Neural crest cell (in vitro differentiated cells): Measurements from ENCODE around the gene OCIAD1. TPM values are rescaled to one million over a fixed set of nuclear protein-coding genes. Genes with fewer than 3 reads are reported as not detected.
"Not testable (repeated sequence)": the region's sequence is repeated elsewhere in the genome, so short reads cannot be mapped to it uniquely, and the experiment has no call there.

Source experiments
- DNase-seq: peaks from one replicate; pipeline ENCODE4 v3.0.0; 2021; ENCODE audit warnings: low read depth, mixed read lengths, low spot score
- H3K27ac Mint-ChIP-seq: one replicate; pipeline ENCODE4 v1.8.0; 2021; ENCODE audit warnings: mild to moderate bottlenecking, mixed read lengths; ENCODE audit not compliant: unreplicated experiment
- H3K27me3 Mint-ChIP-seq: 2 replicates; pipeline ENCODE4 v1.8.0; 2021; ENCODE audit warnings: low read depth, mild to moderate bottlenecking, mixed read lengths
- H3K36me3 Mint-ChIP-seq: 2 replicates; pipeline ENCODE4 v1.8.0; 2021; ENCODE audit warnings: low read depth, mild to moderate bottlenecking, mixed read lengths
- H3K4me1 Mint-ChIP-seq: 2 replicates; pipeline ENCODE4 v1.8.0; 2021; ENCODE audit warnings: mixed read lengths
- H3K4me3 Mint-ChIP-seq: one replicate; pipeline ENCODE4 v1.8.0; 2021; ENCODE audit warnings: mild to moderate bottlenecking, mixed read lengths
- H3K9me3 Mint-ChIP-seq: 2 replicates; pipeline ENCODE4 v1.8.0; 2021; ENCODE audit warnings: mixed read lengths
- CTCF ChIP-seq: fragments of 200-600 bp; sonication (generic); conservative IDR thresholded peaks from 2 replicates; pipeline ENCODE4 v1.5.0; 2021; ENCODE audit warnings: antibody characterized with exemption, mild to moderate bottlenecking
- total RNA-seq: library from RNA; stranded (reverse); gene quantifications from 2 replicates; pipeline ENCODE4 v1.2.1, GENCODE V29; 2021

Gene OCIAD1
- total RNA-seq, 1 donor from 2014 or later, result 129 TPM

- H3K36me3 Mint-ChIP-seq, result peaks cover 28% of the 10 kb centered on the region
Observed at GRCh38 chr4:48844843-48845242, 14.0 kb downstream of the OCIAD1 start.

GRCh38 chr4:48848799-48849198, 17.9 kb downstream of the OCIAD1 start:
- not testable (repeated sequence) for H3K27ac Mint-ChIP-seq, H3K4me3 Mint-ChIP-seq
- peaks cover 32% of the 10 kb centered on the region for H3K36me3 Mint-ChIP-seq

More at GRCh38 chr4:48844843-48845242, 14.0 kb downstream of the OCIAD1 start:
- H3K27ac Mint-ChIP-seq, result no peak overlapping the region
- H3K4me1 Mint-ChIP-seq, result no peaks in the 10 kb centered on the region
- H3K9me3 Mint-ChIP-seq, result no peaks in the 10 kb centered on the region
- no peak for DNase-seq
- no peak overlapping the region for H3K4me3 Mint-ChIP-seq
- TF ChIP-seq CTCF, result no peak
- H3K27me3 Mint-ChIP-seq, result no peaks in the 10 kb centered on the region

GRCh38 chr4:48851651-48852050, 20.8 kb downstream of the OCIAD1 start:
- Mint-ChIP-seq H3K27ac (no peak overlapping the region), H3K27me3 (no peaks in the 10 kb centered on the region), H3K4me3 (no peak overlapping the region), H3K9me3 (no peaks in the 10 kb centered on the region), H3K4me1 (no peaks in the 10 kb centered on the region), H3K36me3 (peaks cover 22% of the 10 kb centered on the region)
- TF ChIP-seq CTCF, result no peak
- no peak for DNase-seq

More at GRCh38 chr4:48848799-48849198, 17.9 kb downstream of the OCIAD1 start:
- not testable (repeated sequence) for H3K27me3 Mint-ChIP-seq, DNase-seq, H3K9me3 Mint-ChIP-seq, H3K4me1 Mint-ChIP-seq

- peaks cover 20% of the 10 kb centered on the region for H3K36me3 Mint-ChIP-seq
- H3K9me3 Mint-ChIP-seq, result no peaks in the 10 kb centered on the region
Observed at GRCh38 chr4:48853604-48854394, 22.9 kb downstream of the OCIAD1 start.

GRCh38 chr4:48854395-48854683, 23.5 kb downstream of the OCIAD1 start:
- Mint-ChIP-seq H3K4me1 (no peaks in the 10 kb centered on the region), H3K27ac (no peak overlapping the region), H3K9me3 (no peaks in the 10 kb centered on the region), H3K36me3 (peaks cover 20% of the 10 kb centered on the region), H3K27me3 (no peaks in the 10 kb centered on the region), H3K4me3 (no peak overlapping the region)
- TF ChIP-seq CTCF, result no peak
- no peak for DNase-seq

More at GRCh38 chr4:48853604-48854394, 22.9 kb downstream of the OCIAD1 start:
- DNase-seq, result no peak
- TF ChIP-seq CTCF, result no peak
- no peaks in the 10 kb centered on the region for H3K4me1 Mint-ChIP-seq
- H3K27me3 Mint-ChIP-seq, result no peaks in the 10 kb centered on the region
- H3K4me3 Mint-ChIP-seq, result no peak overlapping the region
- H3K27ac Mint-ChIP-seq, result no peak overlapping the region

GRCh38 chr4:48854982-48855381, 24.1 kb downstream of the OCIAD1 start:
- no peak for TF ChIP-seq CTCF
- H3K27ac Mint-ChIP-seq, result no peak overlapping the region
- no peaks in the 10 kb centered on the region for H3K4me1 Mint-ChIP-seq
- H3K4me3 Mint-ChIP-seq, result no peak overlapping the region
- DNase-seq, result no peak
- H3K27me3 Mint-ChIP-seq, result no peaks in the 10 kb centered on the region
- peaks cover 21% of the 10 kb centered on the region for H3K36me3 Mint-ChIP-seq
- H3K9me3 Mint-ChIP-seq, result no peaks in the 10 kb centered on the region
